ENCODE measurements around the gene HPCA.

The HPCA gene

DNA sequence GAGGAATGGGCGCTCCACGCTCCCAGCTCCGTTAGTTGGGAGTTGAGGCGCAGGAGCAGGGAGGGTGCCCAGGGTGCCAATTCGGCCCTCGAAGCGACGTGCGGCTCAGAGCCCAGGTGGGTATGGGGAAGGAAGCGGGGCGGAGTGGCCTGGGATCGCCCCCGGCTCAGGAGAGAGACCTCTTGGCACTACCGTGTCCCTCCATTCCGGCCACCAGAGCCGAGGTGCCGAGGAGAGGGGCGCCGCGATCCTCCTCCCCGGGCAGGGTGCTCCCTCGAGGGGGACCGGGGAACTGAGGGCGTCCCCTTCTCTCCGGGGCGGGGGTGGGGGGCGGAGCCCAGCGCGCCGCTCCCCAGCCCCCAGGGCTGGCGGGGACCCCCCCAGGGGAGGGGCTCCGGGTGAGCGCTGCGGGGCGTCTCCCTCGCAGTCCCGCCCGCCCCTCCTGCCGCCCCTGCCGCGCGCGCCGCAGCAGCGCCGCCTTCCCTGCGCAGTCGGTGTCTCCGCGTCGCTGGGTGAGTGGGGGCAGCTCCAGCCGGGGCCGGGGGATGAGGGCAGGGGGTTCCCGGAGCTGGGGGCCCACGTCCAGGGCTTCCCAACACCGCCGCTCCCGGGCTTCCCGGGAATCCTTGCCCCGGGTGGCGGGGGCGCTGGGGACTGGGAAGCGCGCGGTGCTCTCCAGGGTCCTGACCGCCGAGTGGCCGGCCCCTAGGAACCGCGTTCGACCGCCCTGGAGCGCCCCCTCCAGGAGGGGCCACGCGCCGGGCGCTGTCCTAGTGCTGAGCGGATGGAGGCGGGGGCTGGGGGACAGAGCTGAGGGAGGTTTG is at the start of gene HPCA:
Gene HPCA (plus strand): TSS at position 488 of the 824 bp plus-strand sequence. CDS start 2,408 bp downstream, outside the sequence.
- DNase-seq (ENCODE audit: low read depth in 3 of 3) = peak in 1 of 3 experiments; percentile 17

DNA sequence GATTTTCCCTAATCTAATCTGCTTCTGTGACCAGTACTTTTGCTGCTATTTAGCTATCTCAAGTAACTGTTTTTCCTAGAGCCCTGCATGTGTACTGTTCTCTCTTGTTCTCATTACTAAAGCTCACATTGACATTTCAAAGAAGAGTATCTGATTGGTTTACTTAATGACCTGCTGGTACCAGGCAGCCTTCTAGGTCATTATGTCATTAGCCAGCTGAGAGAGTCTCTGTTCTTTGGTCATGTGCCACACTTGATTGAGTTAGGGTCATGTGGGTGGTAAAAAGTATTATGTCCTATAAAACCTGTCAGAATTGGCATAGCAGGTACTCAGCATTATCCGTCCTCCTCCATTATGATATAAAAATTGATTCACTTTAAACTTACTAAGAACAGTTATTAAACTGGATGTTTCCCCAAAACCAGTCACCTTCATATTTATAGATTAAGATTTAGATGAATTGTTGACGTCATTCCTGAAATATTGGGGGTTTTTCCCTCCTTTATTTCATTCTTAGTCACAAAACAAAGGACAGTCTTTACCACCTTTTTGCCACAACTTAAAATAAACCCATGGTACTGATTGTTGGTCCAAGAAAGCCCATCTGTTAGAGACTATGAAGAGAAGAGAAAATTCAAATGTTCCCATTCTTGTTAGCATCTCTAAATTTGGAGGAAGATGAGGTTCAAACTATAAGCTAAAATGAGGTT is 37.8 kb upstream of the HPCA start:
- no peak for DNase-seq (ENCODE audit: low read depth in 3 of 3)

DNA sequence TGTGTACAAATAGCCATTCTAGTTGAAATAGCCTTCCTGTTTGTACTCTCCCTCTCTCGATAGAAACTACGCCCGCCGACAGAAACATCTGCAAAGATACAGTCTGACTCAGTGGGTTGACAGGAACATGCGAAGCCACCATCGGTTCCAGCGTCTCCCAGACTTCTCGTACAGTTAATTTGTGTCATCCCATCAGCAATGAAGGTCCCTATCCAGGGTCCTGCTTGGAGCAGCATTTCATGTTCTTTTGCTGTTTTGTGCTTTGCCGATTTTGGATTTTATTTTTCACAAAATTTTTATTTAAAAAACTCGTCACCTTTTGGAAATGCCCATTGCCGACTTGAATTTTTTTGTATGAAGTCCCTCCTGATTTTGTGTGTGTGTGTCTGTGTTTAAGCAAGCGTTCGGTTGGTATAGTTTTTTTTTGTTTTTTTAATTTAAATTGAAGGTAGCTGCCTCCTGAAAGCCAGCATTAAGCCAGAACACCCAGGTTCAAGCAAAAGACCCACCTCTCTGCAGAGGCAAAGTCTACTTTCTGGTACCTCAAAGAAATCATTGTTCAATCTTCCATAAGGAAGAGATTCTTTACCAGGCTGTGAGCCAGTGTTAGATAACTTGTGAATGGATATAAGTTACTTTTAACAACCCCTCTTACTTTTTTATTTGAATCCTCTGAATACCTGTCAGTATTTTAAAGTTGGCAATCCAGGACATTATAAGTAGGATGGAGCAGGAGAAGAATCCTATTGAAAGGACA is 30.3 kb upstream of the HPCA start:
- no peak for DNase-seq (ENCODE audit: low read depth in 3 of 3)

- DNase-seq (ENCODE audit: low read depth in 3 of 3) = no peak
These were observed 28.2 kb upstream of the HPCA start for GRCh38 chr1:32858136-32858535.

DNA sequence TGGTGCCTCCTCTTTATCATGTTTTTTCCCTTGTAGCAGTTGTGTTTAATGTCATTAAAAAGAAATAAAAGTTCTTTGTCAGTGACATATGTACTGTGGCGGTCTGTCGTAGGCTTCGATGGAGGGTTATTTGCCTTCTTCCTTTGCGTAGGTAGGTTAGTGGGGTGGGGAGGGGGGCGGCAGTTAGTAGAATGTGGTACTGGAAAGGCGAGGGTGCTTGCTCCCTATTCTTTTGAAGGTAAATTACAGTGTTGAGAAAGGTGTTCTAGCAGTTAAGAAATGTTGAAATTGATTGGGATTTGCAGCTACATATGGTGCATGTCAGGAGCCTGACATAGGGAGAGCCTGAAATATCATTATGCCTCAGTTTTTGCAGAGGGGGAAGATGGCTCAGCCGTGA is 27.5 kb upstream of the HPCA start:
- DNase-seq (ENCODE audit: low read depth in 3 of 3) = no peak

GRCh38 chr1:32859915-32860314 is 26.4 kb upstream of the HPCA start:
- no peak for DNase-seq (ENCODE audit: low read depth in 3 of 3)

GRCh38 chr1:32860566-32860965 is 25.7 kb upstream of the HPCA start:
- no peak for DNase-seq (ENCODE audit: low read depth in 3 of 3)

DNA sequence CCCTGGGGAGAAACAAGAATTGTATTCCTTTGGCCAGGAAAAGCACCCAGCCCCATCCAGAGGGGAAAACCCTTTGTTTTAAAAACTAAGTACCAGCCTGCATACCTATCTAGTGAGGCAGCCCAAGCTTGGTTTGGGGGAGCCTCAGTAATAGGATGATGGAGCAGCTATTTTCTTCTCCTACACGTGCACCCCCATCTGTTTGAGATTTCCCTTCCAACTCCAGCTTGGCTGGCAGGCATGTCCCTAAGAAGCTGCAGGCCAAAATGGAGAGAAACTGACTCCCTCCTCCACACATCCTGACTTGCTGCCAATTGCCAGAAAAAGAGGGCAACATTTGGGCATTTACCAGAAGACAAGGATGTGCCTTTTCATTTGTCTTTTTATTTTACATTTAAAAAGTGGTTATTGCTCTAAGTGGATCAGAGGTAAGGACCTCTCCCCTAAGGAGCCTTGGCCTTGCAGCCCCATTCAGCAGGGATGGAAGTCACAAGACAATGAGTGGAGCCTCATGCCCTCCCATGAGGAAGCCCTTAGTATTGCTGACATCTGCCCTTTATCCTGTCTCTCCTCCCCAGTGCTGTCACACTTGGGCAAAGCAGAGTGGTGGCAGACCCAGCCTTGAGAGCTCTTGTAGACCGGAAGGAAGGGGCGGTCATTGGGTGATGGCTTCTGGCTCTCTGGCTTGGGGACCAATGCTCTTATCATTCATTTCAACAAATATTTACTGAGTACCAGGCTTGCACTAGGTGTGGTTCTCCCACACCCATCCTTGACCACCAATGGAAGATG is 24.2 kb upstream of the HPCA start:
- no peak for DNase-seq (ENCODE audit: low read depth in 3 of 3)

DNA sequence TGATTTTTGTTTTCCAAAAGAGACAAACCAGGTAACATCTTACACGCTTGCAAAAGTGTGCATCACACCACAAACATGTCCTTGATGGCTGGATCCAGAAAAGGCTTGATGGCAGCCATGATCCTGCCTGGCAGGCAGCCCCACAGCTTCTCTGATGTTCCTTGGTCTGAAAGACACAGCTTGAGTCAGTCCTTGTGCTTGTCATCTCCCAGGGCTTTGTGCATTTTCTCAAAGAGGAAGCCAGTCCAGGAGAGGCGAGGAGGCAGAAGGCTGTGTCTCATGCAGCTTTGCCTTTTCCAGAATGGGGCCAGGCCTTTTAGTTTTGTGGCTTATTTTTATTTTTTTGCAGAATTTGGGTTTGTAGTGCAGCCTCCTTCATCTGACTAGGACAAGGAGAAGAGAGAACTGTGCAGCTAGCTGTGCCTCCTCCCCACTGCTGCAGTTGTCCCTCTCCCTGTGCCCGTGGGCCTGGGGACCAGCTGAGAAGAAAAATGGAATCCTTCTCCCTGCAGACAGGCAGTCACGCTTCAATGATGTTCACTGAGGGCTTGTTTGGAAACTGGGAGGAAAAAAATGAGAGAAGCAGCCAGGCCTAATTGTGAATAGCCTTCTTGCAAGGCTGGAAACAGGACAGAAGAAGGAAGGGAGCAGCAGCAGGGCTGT is 22.9 kb upstream of the HPCA start:
- no peak for DNase-seq (ENCODE audit: low read depth in 3 of 3)

- no peak for DNase-seq (ENCODE audit: low read depth in 3 of 3)
These were observed 22.4 kb upstream of the HPCA start for GRCh38 chr1:32863881-32864245.

- DNase-seq (ENCODE audit: low read depth in 3 of 3) = no peak
These were observed 21.8 kb upstream of the HPCA start for GRCh38 chr1:32864375-32865019.

DNA sequence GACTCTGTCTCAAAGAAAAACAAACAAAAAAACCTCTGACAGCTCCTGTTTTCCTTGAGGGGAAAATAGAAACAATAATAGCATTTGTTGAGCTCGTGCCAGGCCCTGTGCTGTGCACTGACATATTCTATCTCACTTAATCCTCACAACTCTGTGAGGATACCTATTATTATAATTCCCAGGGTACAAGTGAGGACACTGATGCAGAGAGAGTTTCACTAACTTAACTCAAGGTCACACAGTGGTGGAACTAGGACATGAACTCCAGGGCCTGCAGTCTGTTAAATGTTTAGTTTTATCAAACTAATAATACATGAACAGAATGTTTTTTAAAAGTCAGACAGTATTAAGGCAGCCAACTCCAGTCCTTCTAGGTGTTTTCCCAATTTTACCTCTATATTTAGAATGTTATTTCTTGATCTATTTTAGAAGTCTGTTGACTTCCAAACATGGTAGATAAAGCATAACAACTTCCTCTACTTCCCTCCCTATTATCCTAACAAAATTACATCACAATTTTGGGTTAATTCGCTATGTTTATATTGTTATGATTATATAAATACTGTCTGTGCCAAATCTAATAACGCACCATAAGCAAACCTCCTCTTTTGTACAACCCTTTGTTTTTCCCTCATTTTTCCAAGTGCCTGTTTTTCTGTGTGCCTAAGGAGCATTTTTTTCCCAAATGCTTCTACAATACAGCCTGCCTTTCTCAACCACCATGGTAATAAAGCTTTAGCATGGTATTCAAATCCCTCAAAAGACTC is 20.5 kb upstream of the HPCA start:
- DNase-seq (ENCODE audit: low read depth in 3 of 3) = no peak

DNA sequence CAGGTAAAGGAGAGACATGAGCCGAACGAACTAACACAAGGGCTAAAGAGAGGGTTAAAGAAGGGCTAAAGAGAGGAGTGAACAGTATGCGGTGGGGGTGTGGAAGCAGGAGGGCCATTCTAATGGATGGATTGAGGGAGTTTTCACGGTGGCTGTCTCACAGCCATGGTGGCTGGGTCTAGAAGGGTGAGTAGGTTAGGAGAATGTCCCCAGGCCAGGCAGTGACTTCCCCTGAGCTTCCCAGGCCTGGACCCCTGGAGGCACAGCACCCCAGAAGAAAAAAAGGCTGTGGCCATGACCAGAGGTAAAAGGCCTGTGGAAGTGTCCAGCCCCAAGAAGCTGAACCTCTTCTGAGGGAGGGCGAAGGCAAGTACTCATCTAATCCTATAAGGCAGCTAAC is 19.1 kb upstream of the HPCA start:
- DNase-seq (ENCODE audit: low read depth in 3 of 3) = no peak

DNA sequence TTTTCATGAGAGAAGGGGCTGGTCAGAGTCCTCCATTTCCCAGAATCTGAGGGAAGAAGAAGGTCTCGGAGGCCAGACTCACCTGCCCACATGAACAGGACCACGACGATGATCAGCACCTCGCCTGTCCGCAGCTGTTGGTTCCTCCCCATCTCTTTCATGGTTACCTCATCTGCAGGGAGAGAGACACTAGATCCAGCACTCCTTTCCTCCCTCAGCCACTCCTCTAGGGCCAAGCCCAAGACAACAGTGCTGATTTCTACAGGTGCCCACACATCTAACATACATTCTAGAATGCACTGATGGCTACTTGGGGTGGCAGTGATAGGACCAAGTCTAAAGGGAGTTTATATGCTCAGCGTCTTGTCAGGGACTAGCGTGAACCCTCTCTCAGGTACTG is 18.6 kb upstream of the HPCA start:
- no peak for DNase-seq (ENCODE audit: low read depth in 3 of 3)

- DNase-seq (ENCODE audit: low read depth in 3 of 3) = no peak
These were observed 18.2 kb upstream of the HPCA start for GRCh38 chr1:32868085-32868484.

DNA sequence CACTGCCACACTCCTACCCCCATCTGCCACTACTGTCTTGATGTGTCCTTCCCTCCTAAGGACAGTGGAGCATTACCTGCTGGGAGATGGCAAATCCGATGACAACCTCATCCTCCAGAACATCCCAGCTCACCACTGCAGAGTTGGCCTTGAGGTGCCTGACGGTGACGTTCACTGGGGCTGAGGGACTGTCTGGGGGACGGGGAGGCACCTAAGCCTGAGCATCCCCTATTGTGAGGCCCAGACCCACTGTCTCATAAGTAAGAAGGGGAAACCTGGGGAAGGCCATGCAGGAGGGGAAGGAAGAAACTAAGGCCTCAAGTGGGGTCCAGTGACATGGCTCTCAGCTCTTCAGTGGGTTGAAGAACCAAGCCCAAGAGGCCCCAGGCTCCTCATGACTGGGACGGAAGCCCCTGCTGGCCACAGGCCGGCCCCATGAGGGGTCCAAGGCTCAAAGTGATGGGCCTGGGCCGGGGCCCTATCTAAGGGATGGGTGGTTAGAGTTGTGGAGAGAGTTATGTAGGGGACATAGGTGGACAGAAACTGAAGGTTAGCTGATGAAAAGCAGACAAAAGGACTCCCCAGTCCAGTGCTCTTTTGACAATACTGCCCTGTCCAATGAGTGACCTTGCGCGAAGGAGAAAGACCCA is 17.4 kb upstream of the HPCA start:
- DNase-seq (ENCODE audit: low read depth in 3 of 3) = no peak

- no peak for DNase-seq (ENCODE audit: low read depth in 3 of 3)
These were observed 16.2 kb upstream of the HPCA start for GRCh38 chr1:32869923-32870614.

- DNase-seq (ENCODE audit: low read depth in 3 of 3) = no peak
These were observed 15.5 kb upstream of the HPCA start, which contains the start of gene FNDC5 for GRCh38 chr1:32870615-32871363. Gene FNDC5, minus strand, starts transcription at chr1:32870912.
